Loucy (cell line): Measurements from ENCODE around the gene CFAP77.

ENCODE experiments used
- H2AFZ ChIP-seq: fragments of 200-600 bp; sonication (generic); 2 replicates; pipeline ENCODE4 v1.6.0; 2016; ENCODE audit warnings: antibody characterized with exemption, mild to moderate bottlenecking, low read length, moderate library complexity
- H3F3A ChIP-seq: fragments of 200-600 bp; 2 replicates; pipeline ENCODE4 v1.6.0; 2016; ENCODE audit warnings: antibody characterized with exemption, low read depth, mild to moderate bottlenecking
- H3K27me3 ChIP-seq: fragments of 200-600 bp; sonication (generic); 2 replicates; pipeline ENCODE4 v1.6.1; 2014; ENCODE audit warnings: low read length, mild to moderate bottlenecking; ENCODE audit not compliant: insufficient read depth, poor library complexity, severe bottlenecking
- H3K36me3 ChIP-seq: fragments of 200-600 bp; sonication (generic); 2 replicates; pipeline ENCODE4 v1.6.1; 2016; ENCODE audit warnings: low read length; ENCODE audit not compliant: insufficient read depth
- H3K4me1 ChIP-seq: fragments of 200-600 bp; sonication (generic); 2 replicates; pipeline ENCODE4 v1.5.1; 2014; ENCODE audit warnings: low read length, mild to moderate bottlenecking; ENCODE audit not compliant: insufficient read depth, poor library complexity, severe bottlenecking
- H3K4me2 ChIP-seq: fragments of 200-600 bp; sonication (generic); 2 replicates; pipeline ENCODE4 v1.6.0; 2014; ENCODE audit warnings: antibody characterized with exemption, low read length, low read depth, mild to moderate bottlenecking; ENCODE audit not compliant: poor library complexity, severe bottlenecking
- H3K4me3 ChIP-seq: fragments of 200-600 bp; sonication (generic); 2 replicates; pipeline ENCODE4 v1.5.1; 2014; ENCODE audit warnings: low read length, mild to moderate bottlenecking, mixed read lengths; ENCODE audit not compliant: poor library complexity, severe bottlenecking
- H3K79me2 ChIP-seq: fragments of 200-600 bp; sonication (generic); 2 replicates; pipeline ENCODE4 v1.6.1; 2014; ENCODE audit warnings: low read length; ENCODE audit not compliant: insufficient read depth
- H3K9ac ChIP-seq: fragments of 200-600 bp; sonication (generic); 2 replicates; pipeline ENCODE4 v1.6.0; 2014; ENCODE audit warnings: mild to moderate bottlenecking, low read depth, low read length, moderate library complexity; ENCODE audit not compliant: poor library complexity, severe bottlenecking
- H3K9me2 ChIP-seq: fragments of 200-600 bp; sonication (generic); replicated peaks from 2 replicates; pipeline ENCODE4 v1.6.1; 2016; ENCODE audit warnings: low read depth, low read length, mixed read lengths
- H3K9me3 ChIP-seq: fragments of 200-600 bp; sonication (generic); 2 replicates; pipeline ENCODE4 v1.6.1; 2014; ENCODE audit warnings: mild to moderate bottlenecking, antibody characterized with exemption, low read length, low read depth; ENCODE audit not compliant: insufficient read depth
- H4K20me1 ChIP-seq: fragments of 200-600 bp; sonication (generic); 2 replicates; pipeline ENCODE4 v1.6.0; 2014; ENCODE audit warnings: antibody characterized with exemption, low read length, mild to moderate bottlenecking; ENCODE audit not compliant: insufficient read depth, poor library complexity, severe bottlenecking
- EZH2phosphoT487 ChIP-seq: fragments of 200-600 bp; IDR thresholded peaks from 2 replicates; pipeline ENCODE4 v1.6.1; 2018; ENCODE audit warnings: antibody characterized with exemption, mild to moderate bottlenecking, moderate library complexity, borderline replicate concordance
- TF ChIP-seq, protein P1 (sequence below): fragments of 200-600 bp; sonication (generic); conservative IDR thresholded peaks from 2 replicates; pipeline ENCODE4 v1.5.1; 2014; ENCODE audit warnings: mild to moderate bottlenecking, antibody characterized with exemption, low read length

Gene CFAP77

DNA sequence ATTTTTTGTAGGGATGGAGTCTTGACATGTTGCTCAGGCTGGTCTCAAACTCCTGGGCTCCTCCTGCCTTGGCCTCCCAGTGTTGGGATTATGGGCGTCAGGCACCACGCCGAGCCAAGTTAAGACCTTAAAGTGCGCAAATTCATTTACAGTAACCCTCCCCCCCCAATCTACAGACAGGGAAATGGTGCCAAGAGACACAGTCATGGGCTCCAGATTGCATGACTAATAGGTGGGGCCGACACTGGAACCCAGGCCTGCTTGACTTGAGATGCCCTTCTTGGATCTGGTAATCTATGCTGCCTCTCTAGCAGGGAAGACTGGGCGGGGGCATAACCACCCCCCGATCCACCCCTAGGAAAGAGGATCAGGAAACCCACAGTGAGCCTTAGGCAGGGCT lies 22.9 kb upstream of the CFAP77 start:
- Histone ChIP-seq H3K4me2 (no peak overlapping the region), H3K36me3 (peaks cover 77% of the 10 kb centered on the region), H3F3A (no peaks in the 10 kb centered on the region), H4K20me1 (no peaks in the 10 kb centered on the region), H3K27me3 (no peaks in the 10 kb centered on the region), H3K79me2 (peaks cover 8% of the 10 kb centered on the region), H3K9ac (no peak overlapping the region), H2AFZ (no peak overlapping the region), H3K9me2 (no peaks in the 10 kb centered on the region), H3K9me3 (no peaks in the 10 kb centered on the region), H3K4me1 (peaks cover 21% of the 10 kb centered on the region), H3K4me3 (no peak overlapping the region)
- TF ChIP-seq EZH2phosphoT487 = no peak
- TF ChIP-seq, protein P1, sequence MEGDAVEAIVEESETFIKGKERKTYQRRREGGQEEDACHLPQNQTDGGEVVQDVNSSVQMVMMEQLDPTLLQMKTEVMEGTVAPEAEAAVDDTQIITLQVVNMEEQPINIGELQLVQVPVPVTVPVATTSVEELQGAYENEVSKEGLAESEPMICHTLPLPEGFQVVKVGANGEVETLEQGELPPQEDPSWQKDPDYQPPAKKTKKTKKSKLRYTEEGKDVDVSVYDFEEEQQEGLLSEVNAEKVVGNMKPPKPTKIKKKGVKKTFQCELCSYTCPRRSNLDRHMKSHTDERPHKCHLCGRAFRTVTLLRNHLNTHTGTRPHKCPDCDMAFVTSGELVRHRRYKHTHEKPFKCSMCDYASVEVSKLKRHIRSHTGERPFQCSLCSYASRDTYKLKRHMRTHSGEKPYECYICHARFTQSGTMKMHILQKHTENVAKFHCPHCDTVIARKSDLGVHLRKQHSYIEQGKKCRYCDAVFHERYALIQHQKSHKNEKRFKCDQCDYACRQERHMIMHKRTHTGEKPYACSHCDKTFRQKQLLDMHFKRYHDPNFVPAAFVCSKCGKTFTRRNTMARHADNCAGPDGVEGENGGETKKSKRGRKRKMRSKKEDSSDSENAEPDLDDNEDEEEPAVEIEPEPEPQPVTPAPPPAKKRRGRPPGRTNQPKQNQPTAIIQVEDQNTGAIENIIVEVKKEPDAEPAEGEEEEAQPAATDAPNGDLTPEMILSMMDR = no peak

DNA sequence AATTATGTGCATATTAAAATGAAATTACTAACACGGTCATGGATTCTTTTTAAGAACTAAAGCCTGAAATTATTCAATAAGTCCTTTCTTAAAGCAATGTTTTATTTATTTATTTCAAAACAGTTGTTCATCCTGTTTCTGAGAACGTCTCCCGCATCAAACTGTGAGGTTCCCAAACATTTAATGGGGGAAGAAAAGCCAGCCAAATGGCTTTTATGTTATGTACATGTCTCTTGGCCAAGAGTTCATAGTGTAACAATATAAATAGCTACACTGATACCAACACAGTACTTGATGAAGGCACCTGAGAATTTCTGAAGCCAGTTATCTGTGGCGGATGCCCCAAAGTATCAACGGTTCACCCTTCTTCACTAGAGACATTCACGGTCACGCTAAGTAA lies 19.0 kb upstream of the CFAP77 start:
- H3K9ac ChIP-seq = no peak overlapping the region
- no peaks in the 10 kb centered on the region for H3K4me1 ChIP-seq
- H2AFZ ChIP-seq = no peak overlapping the region
- no peaks in the 10 kb centered on the region for H3K9me3 ChIP-seq
- H3K9me2 ChIP-seq = no peaks in the 10 kb centered on the region
- H3K79me2 ChIP-seq = 0 out of 2 replicates have a peak, but pooled peaks cover 4% of the 10 kb centered on the region
- H3K4me3 ChIP-seq = no peak overlapping the region
- H3K27me3 ChIP-seq = no peaks in the 10 kb centered on the region
- TF ChIP-seq, protein P1 = no peak
- TF ChIP-seq EZH2phosphoT487 = no peak
- peaks cover 83% of the 10 kb centered on the region for H3K36me3 ChIP-seq
- H3F3A ChIP-seq = no peaks in the 10 kb centered on the region
- H3K4me2 ChIP-seq = no peak overlapping the region
- no peaks in the 10 kb centered on the region for H4K20me1 ChIP-seq

DNA sequence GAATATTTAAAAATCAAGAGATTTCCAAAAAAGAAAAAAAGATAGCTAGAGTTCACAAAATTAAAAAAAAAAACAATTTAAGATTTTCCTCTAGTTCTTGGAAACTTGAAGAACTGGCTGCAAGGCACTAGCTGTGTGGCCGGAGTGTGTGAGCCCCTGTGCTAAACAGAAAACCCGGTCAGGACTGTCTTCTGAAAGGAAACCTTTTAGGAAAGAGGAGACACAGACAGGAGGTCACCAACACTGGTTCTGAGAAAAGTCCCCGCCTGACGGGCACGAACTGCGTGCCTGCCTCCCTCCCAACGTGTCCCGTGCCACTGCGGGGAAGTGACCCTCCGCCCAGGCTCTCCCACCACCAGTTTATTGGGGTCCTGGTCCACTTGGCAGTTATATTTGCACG lies 18.6 kb upstream of the CFAP77 start:
- peaks cover 84% of the 10 kb centered on the region for H3K36me3 ChIP-seq

More for the DNA sequence above, 18.6 kb upstream of the CFAP77 start:
- no peak overlapping the region for H3K4me3 ChIP-seq
- H3K9me3 ChIP-seq = no peaks in the 10 kb centered on the region
- no peaks in the 10 kb centered on the region for H3K4me1 ChIP-seq
- H3K79me2 ChIP-seq = 0 out of 2 replicates have a peak, but pooled peaks cover 4% of the 10 kb centered on the region
- H3K27me3 ChIP-seq = no peaks in the 10 kb centered on the region
- H3K9ac ChIP-seq = no peak overlapping the region
- TF ChIP-seq EZH2phosphoT487 = no peak
- TF ChIP-seq, protein P1 = no peak
- H3K9me2 ChIP-seq = no peaks in the 10 kb centered on the region
- H2AFZ ChIP-seq = no peak overlapping the region
- no peaks in the 10 kb centered on the region for H4K20me1 ChIP-seq
- no peak overlapping the region for H3K4me2 ChIP-seq
- no peaks in the 10 kb centered on the region for H3F3A ChIP-seq
